Erythroblast (primary cell): ENCODE results near the gene SCN3A.

ENCODE experiments used
- GATA1 ChIP-seq: IDR thresholded peaks from 2 replicates; pipeline ENCODE4 v1.6.1; 2011; ENCODE audit warnings: low read depth, mild to moderate bottlenecking, control low read depth, low read length, moderate library complexity
- POLR2A ChIP-seq: IDR thresholded peaks from 2 replicates; pipeline ENCODE4 v1.6.1; 2011; ENCODE audit warnings: mild to moderate bottlenecking, low read length

- TF ChIP-seq POLR2A: no peak
- no peak for TF ChIP-seq GATA1
These were observed 5.7 kb downstream of the SCN3A start for GRCh38 chr2:165198181-165198580.
